GM21381 (cell line): ENCODE data around the gene UBE2F.

Experiments used
- ATAC-seq: cut with Tn5 transposase; IDR thresholded peaks from one replicate; pipeline ENCODE4 v1.9.1; 2021; ENCODE audit warnings: mild to moderate bottlenecking, moderate library complexity; ENCODE audit not compliant: unreplicated experiment

Gene UBE2F

GRCh38 chr2:237966565-237967462 lies at the start of gene UBE2F:
Gene UBE2F (plus strand): TSS chr2:237967014. CDS start chr2:237973108, 6,094 bp downstream.
- ATAC-seq = peak; percentile 95

- no peak for ATAC-seq
These were observed 49.0 kb upstream of the UBE2F start for GRCh38 chr2:237917696-237918374.

- ATAC-seq = no peak
These were observed 47.2 kb upstream of the UBE2F start for GRCh38 chr2:237919593-237919992.

- no peak for ATAC-seq
These were observed 46.1 kb upstream of the UBE2F start for GRCh38 chr2:237920673-237921072.

- no peak for ATAC-seq
These were observed 44.8 kb upstream of the UBE2F start for GRCh38 chr2:237921967-237922492.

- no peak for ATAC-seq
These were observed 44.0 kb upstream of the UBE2F start for GRCh38 chr2:237922641-237923361.

GRCh38 chr2:237923481-237924163 lies 43.2 kb upstream of the UBE2F start:
- peak; percentile 65 for ATAC-seq

- no peak for ATAC-seq
These were observed 42.7 kb upstream of the UBE2F start for GRCh38 chr2:237924164-237924534.

GRCh38 chr2:237927135-237927534 lies 39.7 kb upstream of the UBE2F start:
- no peak for ATAC-seq

GRCh38 chr2:237927986-237928385 lies 38.8 kb upstream of the UBE2F start:
- no peak for ATAC-seq

GRCh38 chr2:237929979-237930378 lies 36.8 kb upstream of the UBE2F start:
- ATAC-seq = no peak

GRCh38 chr2:237931205-237931721 lies 35.6 kb upstream of the UBE2F start:
- ATAC-seq = no peak

GRCh38 chr2:237932731-237933131 lies 34.1 kb upstream of the UBE2F start:
- ATAC-seq = no peak

- ATAC-seq = no peak
These were observed 32.6 kb upstream of the UBE2F start for GRCh38 chr2:237934186-237934585.

- no peak for ATAC-seq
These were observed 30.9 kb upstream of the UBE2F start for GRCh38 chr2:237935740-237936452.

GRCh38 chr2:237939251-237939650 lies 27.6 kb upstream of the UBE2F start:
- no peak for ATAC-seq

- ATAC-seq = no peak
These were observed 26.0 kb upstream of the UBE2F start for GRCh38 chr2:237940828-237941227.

GRCh38 chr2:237941239-237941638 lies 25.6 kb upstream of the UBE2F start:
- no peak for ATAC-seq

- ATAC-seq = no peak
These were observed 24.3 kb upstream of the UBE2F start for GRCh38 chr2:237942513-237942899.
